T-cell (primary cell): Measurements from ENCODE around the gene B3GNT9. TPM values are rescaled to one million over a fixed set of nuclear protein-coding genes. Genes with fewer than 3 reads are reported as not detected.
A peak's percentile ranks its signal among the peaks of the same experiment; 100 is the strongest.

Experiments
- ATAC-seq, 4 experiments: fragments of 200-7000 bp in 3 of 4; fragments of 150-1000 bp in 1 of 4; cut with Tn5 transposase; replicated peaks in 1 of 4; 1 replicate in 3 of 4; 2 replicates in 1 of 4; pipeline ENCODE4 v1.10.0; 2021; ENCODE audit warnings: moderate library complexity in 3 of 4, mild to moderate bottlenecking in 2 of 4, moderate number of reproducible peaks in 1 of 4
- CTCF ChIA-PET, 2 donors: fragments of 300-600 bp; sonication (Branson Sonifier 250); formaldehyde crosslinking; loops; one replicate each; lab custom pipeline; 2022; ENCODE audit warnings: antibody characterized with exemption in 2 of 2; lab: Charles Lee
- POLR2A ChIA-PET, 2 donors: fragments of 300-600 bp; sonication (Branson Sonifier 250); formaldehyde crosslinking; loops; one replicate each; lab custom pipeline; 2022; ENCODE audit warnings: antibody characterized with exemption in 2 of 2; lab: Charles Lee
- DNase-seq, 35 experiments: peaks; one replicate each; pipeline versions ENCODE4 v3.0.0 to v3.0.0-alpha.2; 2013 to 2023
- H3K27ac ChIP-seq: one replicate; pipeline ENCODE4 v1.5.1; 2013; ENCODE audit warnings: low read length
- H3K27me3 ChIP-seq, 2 experiments: replicated peaks in 1 of 2; 1 replicate in 1 of 2; 2 replicates in 1 of 2; pipeline versions ENCODE4 v1.6.1 to v1.7.0; 2013; ENCODE audit warnings: low read length in 1 of 2, mixed read lengths in 1 of 2; ENCODE audit not compliant: control insufficient read depth in 2 of 2, insufficient read depth in 2 of 2; ENCODE audit errors: extremely low read depth in 1 of 2
- H3K36me3 ChIP-seq, 2 donors: 1 replicate in 1 of 2; 2 replicates in 1 of 2; pipeline versions ENCODE4 v1.6.1 to v1.7.0; 2013; ENCODE audit warnings: low read length in 1 of 2; ENCODE audit not compliant: control insufficient read depth in 2 of 2, insufficient read depth in 1 of 2; ENCODE audit errors: extremely low read depth in 1 of 2
- H3K4me1 ChIP-seq, 2 experiments: 1 replicate in 1 of 2; 2 replicates in 1 of 2; pipeline versions ENCODE4 v1.6.1 to v1.7.0; 2013; ENCODE audit warnings: low read length in 2 of 2, mixed read lengths in 1 of 2; ENCODE audit not compliant: insufficient read depth in 2 of 2, control insufficient read depth in 1 of 2; ENCODE audit errors: extremely low read depth in 1 of 2
- H3K4me3 ChIP-seq, 2 donors: 1 replicate in 1 of 2; 2 replicates in 1 of 2; pipeline versions ENCODE4 v1.5.1 to v1.7.0; 2013; ENCODE audit warnings: mild to moderate bottlenecking in 2 of 2, low read length in 1 of 2, moderate library complexity in 1 of 2; ENCODE audit not compliant: control insufficient read depth in 1 of 2; ENCODE audit errors: extremely low read depth in 1 of 2
- H3K9me3 ChIP-seq: 2 replicates; pipeline ENCODE4 v1.7.0; 2013
- H3K27ac Mint-ChIP-seq, 2 donors: one replicate each; pipeline ENCODE4 v1.8.0; 2020 to 2021; ENCODE audit warnings: mild to moderate bottlenecking in 2 of 2, mixed read lengths in 2 of 2
- H3K27me3 Mint-ChIP-seq, 2 donors: one replicate each; pipeline ENCODE4 v1.8.0; 2021 to 2022; ENCODE audit warnings: mixed read lengths in 2 of 2
- H3K36me3 Mint-ChIP-seq: one replicate; pipeline ENCODE4 v1.8.0; 2021; ENCODE audit warnings: mixed read lengths
- H3K4me1 Mint-ChIP-seq, 3 donors: one replicate each; pipeline ENCODE4 v1.8.0; 2020 to 2022; ENCODE audit warnings: mixed read lengths in 3 of 3, mild to moderate bottlenecking in 1 of 3
- H3K4me3 Mint-ChIP-seq, 3 donors: one replicate each; pipeline ENCODE4 v1.8.0; 2020 to 2022; ENCODE audit warnings: mild to moderate bottlenecking in 3 of 3, mixed read lengths in 3 of 3, moderate library complexity in 3 of 3
- H3K9me3 Mint-ChIP-seq, 3 donors: one replicate each; pipeline ENCODE4 v1.8.0; 2020 to 2022; ENCODE audit warnings: mixed read lengths in 3 of 3
- WGBS: methylation state at CpG from one replicate; pipeline ENCODE4 v1.1.5; 2013; ENCODE audit warnings: missing lambda C conversion rate; ENCODE audit not compliant: insufficient coverage; 5-methylcytosine and 5-hydroxymethylcytosine counted together
- total RNA-seq, 35 experiments: library from RNA in 6 of 35; stranded (reverse) in 6 of 35; fragments of 120-200 nt in 1 of 35; gene quantifications; one replicate each; pipeline versions ENCODE4 v1.2.1 to v1.2.4 and lab custom pipeline; 2013 to 2026

B3GNT9 gene
- total RNA-seq, 5 donors from 2014 or later (not counting 1 experiment from before 2014, with no cell fraction given), result 3.0 to 9.5 (median 4.9) TPM

GRCh38 chr16:67148221-67148620 lies 2.6 kb downstream of the B3GNT9 start:
- peaks cover 47% of the 10 kb centered on the region for H3K36me3 Mint-ChIP-seq
- Histone ChIP-seq H3K4me1 (peaks cover 0 to 24% of the 10 kb centered on the region in 2 experiments), H3K27ac (no peak overlapping the region), H3K27me3 (peaks cover 0 to 22% of the 10 kb centered on the region in 2 experiments), H3K4me3 (no peak overlapping the region), H3K36me3 (peaks cover 4 to 32% of the 10 kb centered on the region in 2 donors), H3K9me3 (no peaks in the 10 kb centered on the region)
- peaks cover 17 to 19% (median 19%) of the 10 kb centered on the region in 3 donors for H3K4me1 Mint-ChIP-seq
- no peak overlapping the region for H3K27ac Mint-ChIP-seq
- peaks cover 3 to 5% of the 10 kb centered on the region in 2 donors for H3K27me3 Mint-ChIP-seq
- H3K4me3 Mint-ChIP-seq, result peak overlapping the region in 2 of 3 donors; percentile 31 to 65
- no peak for ATAC-seq
- POLR2A ChIA-PET, result no interaction called here
- no peaks in the 10 kb centered on the region for H3K9me3 Mint-ChIP-seq
- CTCF ChIA-PET, result no interaction called here
- WGBS, result 90% methylated on average over 2 of the region's 2 CpGs
- DNase-seq, result no peak

GRCh38 chr16:67147437-67148140 lies 3.2 kb downstream of the B3GNT9 start:
- Mint-ChIP-seq H3K27ac (no peak overlapping the region), H3K27me3 (peaks cover 3 to 5% of the 10 kb centered on the region in 2 donors), H3K36me3 (peaks cover 52% of the 10 kb centered on the region), H3K9me3 (no peaks in the 10 kb centered on the region), H3K4me1 (peaks cover 11 to 13% (median 12%) of the 10 kb centered on the region in 3 donors), H3K4me3 (no peak overlapping the region)
- Histone ChIP-seq H3K27ac (no peak overlapping the region), H3K4me1 (peaks cover 0 to 24% of the 10 kb centered on the region in 2 experiments), H3K36me3 (peaks cover 7 to 35% of the 10 kb centered on the region in 2 donors), H3K27me3 (peaks cover 0 to 22% of the 10 kb centered on the region in 2 experiments), H3K4me3 (no peak overlapping the region), H3K9me3 (no peaks in the 10 kb centered on the region)
- DNase-seq (no peak), ATAC-seq (no peak)
- CTCF ChIA-PET, result no interaction called here
- WGBS, result 97% methylated on average over 4 of the region's 4 CpGs
- POLR2A ChIA-PET, result no interaction called here

- Histone ChIP-seq H3K4me1 (peaks cover 0 to 23% of the 10 kb centered on the region in 2 experiments), H3K27ac (no peak overlapping the region), H3K9me3 (no peaks in the 10 kb centered on the region), H3K27me3 (peaks cover 0 to 24% of the 10 kb centered on the region in 2 experiments), H3K36me3 (peaks cover 10 to 44% of the 10 kb centered on the region in 2 donors), H3K4me3 (no peak overlapping the region)
- H3K27ac Mint-ChIP-seq, result no peak overlapping the region
- POLR2A ChIA-PET, result no interaction called here
- peaks cover 3 to 5% of the 10 kb centered on the region in 2 donors for H3K27me3 Mint-ChIP-seq
- WGBS, result 87% methylated on average over 4 of the region's 7 CpGs
- peaks cover 8 to 12% (median 9%) of the 10 kb centered on the region in 3 donors for H3K4me1 Mint-ChIP-seq
- CTCF ChIA-PET, result no interaction called here
- no peak overlapping the region for H3K4me3 Mint-ChIP-seq
- ATAC-seq (no peak), DNase-seq (no peak)
- peaks cover 58% of the 10 kb centered on the region for H3K36me3 Mint-ChIP-seq
- H3K9me3 Mint-ChIP-seq, result no peaks in the 10 kb centered on the region
Observed at GRCh38 chr16:67146523-67147357, 4.1 kb downstream of the B3GNT9 start.

GRCh38 chr16:67145746-67146145 lies 5.1 kb downstream of the B3GNT9 start:
- peaks cover 0 to 5% of the 10 kb centered on the region in 2 donors for H3K27me3 Mint-ChIP-seq
- H3K27ac Mint-ChIP-seq, result no peak overlapping the region
- H3K9me3 ChIP-seq, result no peaks in the 10 kb centered on the region
- H3K4me3 Mint-ChIP-seq, result no peak overlapping the region
- no peaks in the 10 kb centered on the region for H3K9me3 Mint-ChIP-seq
- peaks cover 0 to 6% (median 0%) of the 10 kb centered on the region in 3 donors for H3K4me1 Mint-ChIP-seq
- no peak overlapping the region for H3K4me3 ChIP-seq
- no CpG with 5 or more reads among the region's 2 CpGs for WGBS
- ATAC-seq (no peak), DNase-seq (no peak)
- H3K4me1 ChIP-seq, result peaks cover 0 to 13% of the 10 kb centered on the region in 2 experiments
- H3K36me3 Mint-ChIP-seq, result peaks cover 68% of the 10 kb centered on the region
- peaks cover 18 to 54% of the 10 kb centered on the region in 2 donors for H3K36me3 ChIP-seq
- peaks cover 0 to 19% of the 10 kb centered on the region in 2 experiments for H3K27me3 ChIP-seq
- CTCF ChIA-PET, result no interaction called here
- H3K27ac ChIP-seq, result no peak overlapping the region
- POLR2A ChIA-PET, result interaction anchor here in 1 of 2 donors (0.7 kb wide), 1 partner anchor 12 kb away, joined by 3 read pairs; no protein-coding TSS in a partner anchor

GRCh38 chr16:67144943-67145342 lies 5.9 kb downstream of the B3GNT9 start:
- H3K36me3 Mint-ChIP-seq, result peaks cover 76% of the 10 kb centered on the region
- WGBS, result 100% methylated on average over 1 of the region's 2 CpGs
- Histone ChIP-seq H3K4me3 (no peak overlapping the region), H3K9me3 (no peaks in the 10 kb centered on the region), H3K4me1 (peaks cover 0 to 5% of the 10 kb centered on the region in 2 experiments), H3K27me3 (peaks cover 0 to 14% of the 10 kb centered on the region in 2 experiments), H3K27ac (no peak overlapping the region), H3K36me3 (peaks cover 18 to 62% of the 10 kb centered on the region in 2 donors)
- H3K27ac Mint-ChIP-seq, result no peak overlapping the region
- H3K9me3 Mint-ChIP-seq, result no peaks in the 10 kb centered on the region
- ATAC-seq (no peak), DNase-seq (no peak)
- H3K27me3 Mint-ChIP-seq, result peaks cover 0 to 5% of the 10 kb centered on the region in 2 donors
- CTCF ChIA-PET, result interaction anchor here in 1 of 2 donors (0.6 kb wide), 1 partner anchor 63 kb away, joined by 5 read pairs; no protein-coding TSS in a partner anchor
- H3K4me1 Mint-ChIP-seq, result peaks cover 0 to 6% (median 0%) of the 10 kb centered on the region in 3 donors
- POLR2A ChIA-PET, result no interaction called here
- H3K4me3 Mint-ChIP-seq, result no peak overlapping the region

- WGBS, result 92% methylated on average over 6 of the region's 9 CpGs
- Histone ChIP-seq H3K9me3 (no peaks in the 10 kb centered on the region), H3K4me1 (no peaks in the 10 kb centered on the region), H3K27ac (no peak overlapping the region), H3K36me3 (peaks cover 18 to 77% of the 10 kb centered on the region in 2 donors), H3K4me3 (no peak overlapping the region), H3K27me3 (peaks cover 0 to 2% of the 10 kb centered on the region in 2 experiments)
- CTCF ChIA-PET, result no interaction called here
- DNase-seq (no peak), ATAC-seq (no peak)
- no peaks in the 10 kb centered on the region for H3K27me3 Mint-ChIP-seq
- H3K4me1 Mint-ChIP-seq, result no peaks in the 10 kb centered on the region
- no peak overlapping the region for H3K27ac Mint-ChIP-seq
- H3K4me3 Mint-ChIP-seq, result no peak overlapping the region
- H3K9me3 Mint-ChIP-seq, result no peaks in the 10 kb centered on the region
- POLR2A ChIA-PET, result no interaction called here
- H3K36me3 Mint-ChIP-seq, result peaks cover 74% of the 10 kb centered on the region
Observed at GRCh38 chr16:67142342-67142741, 8.5 kb downstream of the B3GNT9 start.
